ENCODE results near the gene MMP27.
"Not testable (repeated sequence)": the region's sequence is repeated elsewhere in the genome, so short reads cannot be mapped to it uniquely, and the experiment has no call there.

MMP27 gene

DNA sequence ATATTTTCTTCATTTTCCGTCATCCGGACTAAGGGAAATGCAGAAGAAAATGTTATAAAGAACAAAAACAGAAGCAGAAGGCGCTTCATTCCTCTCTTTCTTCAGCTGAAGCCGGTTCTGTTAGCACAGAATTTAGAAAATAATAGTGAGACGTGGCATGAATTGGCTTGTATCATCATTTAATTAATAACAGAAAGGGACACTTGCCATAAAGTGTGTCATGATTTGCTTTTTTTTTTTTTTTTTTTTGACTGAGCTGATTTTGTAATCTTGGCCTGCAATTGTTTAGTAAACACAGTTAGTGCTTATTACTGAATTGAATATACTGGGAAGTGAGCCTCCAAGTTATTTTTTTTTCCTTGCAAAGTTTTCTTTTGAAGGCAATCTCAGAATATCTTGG, at the start of gene MMP27:
Gene MMP27, minus strand, starts transcription at position 144 of the 400 bp plus-strand sequence. Its CDS starts 55 bp downstream, at position 89.
- no peak for DNase-seq (ENCODE audit: low read depth)

- DNase-seq (ENCODE audit: low read depth): no peak
Observed at GRCh38 chr11:102753267-102753666, 47.7 kb upstream of the MMP27 start.

- DNase-seq (ENCODE audit: low read depth): no peak
Observed at GRCh38 chr11:102751673-102752072, 46.1 kb upstream of the MMP27 start.

- peak; percentile 14 for DNase-seq (ENCODE audit: low read depth)
Observed at GRCh38 chr11:102749101-102749722, 43.6 kb upstream of the MMP27 start.

DNA sequence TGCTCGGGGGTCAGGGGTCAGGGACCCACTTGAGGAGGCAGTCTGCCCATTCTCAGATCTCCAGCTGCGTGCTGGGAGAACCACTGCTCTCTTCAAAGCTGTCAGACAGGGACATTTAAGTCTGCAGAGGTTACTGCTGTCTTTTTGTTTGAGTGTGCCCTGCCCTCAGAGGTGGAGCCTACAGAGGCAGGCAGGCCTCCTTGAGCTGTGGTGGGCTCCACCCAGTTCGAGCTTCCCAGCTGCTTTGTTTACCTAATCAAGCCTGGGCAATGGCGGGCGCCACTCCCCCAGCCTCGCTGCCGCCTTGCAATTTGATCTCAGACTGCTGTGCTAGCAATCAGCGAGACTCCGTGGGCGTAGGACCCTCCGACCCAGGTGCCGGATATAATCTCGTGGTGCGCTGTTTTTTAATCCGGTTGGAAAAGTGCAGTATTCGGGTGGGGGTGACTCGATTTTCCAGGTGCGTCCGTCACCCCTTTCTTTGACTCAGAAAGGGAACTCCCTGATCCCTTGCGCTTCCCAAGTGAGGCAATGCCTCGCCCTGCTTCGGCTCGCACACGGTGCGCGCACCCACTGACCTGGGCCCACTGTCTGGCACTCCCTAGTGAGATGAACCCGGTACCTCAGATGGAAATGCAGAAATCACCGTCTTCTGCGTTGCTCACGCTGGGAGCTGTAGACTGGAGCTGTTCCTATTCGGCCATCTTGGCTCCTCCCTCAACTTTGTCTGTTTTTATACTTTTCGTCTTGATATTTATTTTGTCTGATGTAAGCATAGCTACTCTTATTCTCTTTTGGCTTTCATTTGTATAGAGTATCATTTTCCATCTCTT, 41.4 kb upstream of the MMP27 start:
- not testable (repeated sequence) for DNase-seq (ENCODE audit: low read depth)

- no peak for DNase-seq (ENCODE audit: low read depth)
Observed at GRCh38 chr11:102734650-102735049, 29.1 kb upstream of the MMP27 start.

GRCh38 chr11:102733232-102733875, 27.8 kb upstream of the MMP27 start:
- peak; percentile 42 for DNase-seq (ENCODE audit: low read depth)

GRCh38 chr11:102730944-102731343, 25.4 kb upstream of the MMP27 start:
- DNase-seq (ENCODE audit: low read depth): not testable (repeated sequence)

GRCh38 chr11:102729849-102730815, 24.6 kb upstream of the MMP27 start:
- DNase-seq (ENCODE audit: low read depth): no peak

DNA sequence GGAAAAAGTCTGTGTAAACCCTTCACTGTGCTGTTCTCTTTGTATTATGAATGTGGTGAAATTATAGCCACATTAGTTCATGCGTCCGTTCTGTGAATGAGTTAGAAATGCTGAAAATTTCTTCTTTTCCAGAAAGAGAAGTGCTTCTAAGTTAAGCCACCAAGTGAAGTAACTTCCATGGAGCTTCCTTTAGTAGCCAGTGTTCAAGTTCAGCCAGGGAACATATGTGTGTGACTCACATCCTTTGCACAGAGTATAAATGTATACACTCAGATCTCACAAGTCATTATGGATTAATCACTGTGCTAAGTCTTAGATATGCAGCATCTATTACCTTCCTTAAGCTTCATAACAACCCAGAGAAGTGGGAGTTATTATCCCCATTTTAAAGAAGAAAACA, 22.3 kb upstream of the MMP27 start:
- DNase-seq (ENCODE audit: low read depth): peak; percentile 48

GRCh38 chr11:102724904-102725500, 19.4 kb upstream of the MMP27 start, which contains the start of gene MMP8:
Gene MMP8 (minus strand): TSS chr11:102724954. CDS start chr11:102724855, 99 bp downstream.
- peak; percentile 79 for DNase-seq (ENCODE audit: low read depth)

- DNase-seq (ENCODE audit: low read depth): no peak
Observed at GRCh38 chr11:102722821-102723220, 17.3 kb upstream of the MMP27 start.

- no peak for DNase-seq (ENCODE audit: low read depth)
Observed at GRCh38 chr11:102719620-102720277, 14.2 kb upstream of the MMP27 start.

- DNase-seq (ENCODE audit: low read depth): no peak
Observed at GRCh38 chr11:102717280-102717679, 11.7 kb upstream of the MMP27 start.

GRCh38 chr11:102716527-102716926, 11.0 kb upstream of the MMP27 start:
- DNase-seq (ENCODE audit: low read depth): no peak

DNA sequence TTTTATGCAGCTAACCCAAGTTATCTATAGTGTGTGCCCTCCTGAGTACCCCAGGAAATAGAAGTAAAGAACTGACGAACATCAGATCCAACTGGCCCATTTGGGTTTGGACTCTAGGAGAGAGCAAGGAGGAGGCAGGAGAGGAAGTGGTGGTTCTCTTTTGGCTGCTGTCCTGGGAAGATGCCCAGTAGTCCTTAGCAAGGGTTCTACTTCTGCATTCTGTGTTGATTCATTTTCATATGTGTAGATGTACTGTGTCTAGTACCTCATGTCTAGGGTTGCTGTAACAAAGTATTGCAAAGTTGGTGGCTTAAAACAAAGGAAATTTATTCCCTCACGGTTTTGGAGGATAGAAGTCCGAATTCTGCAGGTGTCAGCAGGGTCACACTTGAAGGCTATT, 6.6 kb upstream of the MMP27 start:
- no peak for DNase-seq (ENCODE audit: low read depth)

GRCh38 chr11:102709201-102709945, 3.8 kb upstream of the MMP27 start:
- DNase-seq (ENCODE audit: low read depth): peak; percentile 34

DNA sequence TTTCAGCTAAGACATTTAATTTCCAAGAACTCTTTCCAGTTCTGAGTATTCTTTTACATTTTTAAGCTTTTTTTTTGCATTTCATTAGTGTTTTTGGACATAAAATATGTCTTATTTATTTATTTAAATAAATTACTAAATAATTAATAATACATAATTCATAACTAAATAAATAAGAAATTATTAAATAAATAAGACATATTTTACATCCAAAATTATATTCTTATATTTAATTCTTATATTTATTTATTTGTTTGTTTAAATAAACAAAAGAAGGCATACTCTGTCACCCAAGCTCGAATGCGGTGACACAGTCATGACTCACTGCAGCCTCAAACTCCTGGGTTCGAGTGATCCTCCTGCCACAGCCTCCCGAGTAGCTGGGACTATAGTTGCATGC, 3.1 kb upstream of the MMP27 start:
- DNase-seq (ENCODE audit: low read depth): no peak

DNA sequence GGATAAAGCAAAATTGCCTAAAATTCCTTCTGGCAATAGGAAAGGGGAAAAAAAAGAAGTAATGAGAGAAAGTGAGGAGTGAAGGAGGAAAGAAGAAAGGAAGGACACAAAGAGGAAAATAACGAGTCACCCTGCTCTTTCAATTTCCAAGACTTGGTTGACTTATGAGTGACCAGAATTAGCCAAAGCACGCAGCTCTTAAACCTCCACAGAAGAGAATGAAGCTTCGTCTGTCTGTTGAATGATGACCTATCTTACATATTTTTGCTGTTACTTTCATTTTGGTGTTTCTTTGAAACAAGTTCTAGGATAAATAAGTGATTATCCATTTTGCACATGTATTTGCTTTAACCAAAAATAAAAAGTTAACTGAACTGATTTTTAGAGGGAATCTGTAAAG, 728 bp downstream of the MMP27 start:
- DNase-seq (ENCODE audit: low read depth): no peak
